ENCODE results near the gene TMC7.

- TF ChIP-seq, protein P1, sequence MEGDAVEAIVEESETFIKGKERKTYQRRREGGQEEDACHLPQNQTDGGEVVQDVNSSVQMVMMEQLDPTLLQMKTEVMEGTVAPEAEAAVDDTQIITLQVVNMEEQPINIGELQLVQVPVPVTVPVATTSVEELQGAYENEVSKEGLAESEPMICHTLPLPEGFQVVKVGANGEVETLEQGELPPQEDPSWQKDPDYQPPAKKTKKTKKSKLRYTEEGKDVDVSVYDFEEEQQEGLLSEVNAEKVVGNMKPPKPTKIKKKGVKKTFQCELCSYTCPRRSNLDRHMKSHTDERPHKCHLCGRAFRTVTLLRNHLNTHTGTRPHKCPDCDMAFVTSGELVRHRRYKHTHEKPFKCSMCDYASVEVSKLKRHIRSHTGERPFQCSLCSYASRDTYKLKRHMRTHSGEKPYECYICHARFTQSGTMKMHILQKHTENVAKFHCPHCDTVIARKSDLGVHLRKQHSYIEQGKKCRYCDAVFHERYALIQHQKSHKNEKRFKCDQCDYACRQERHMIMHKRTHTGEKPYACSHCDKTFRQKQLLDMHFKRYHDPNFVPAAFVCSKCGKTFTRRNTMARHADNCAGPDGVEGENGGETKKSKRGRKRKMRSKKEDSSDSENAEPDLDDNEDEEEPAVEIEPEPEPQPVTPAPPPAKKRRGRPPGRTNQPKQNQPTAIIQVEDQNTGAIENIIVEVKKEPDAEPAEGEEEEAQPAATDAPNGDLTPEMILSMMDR (conservative IDR thresholded peaks at IDR 0.05; ENCODE audit: low read depth, low read length) = no peak
- TF ChIP-seq EZH2 (IDR thresholded peaks at IDR 0.05; ENCODE audit: borderline replicate concordance, low read depth, low read length, poor library complexity, severe bottlenecking) = no peak
Measured at GRCh38 chr16:19088341-19088916, 104.7 kb downstream of the TMC7 start.

All from A673 (cell line).